GM23248 (cell line): ENCODE measurements around the gene TMEM131L.

ENCODE experiments used
- EZH2 ChIP-seq: fragments of 200-600 bp; sonication (generic); IDR thresholded peaks from 2 replicates; pipeline ENCODE4 v1.6.1; 2018; ENCODE audit warnings: antibody characterized with exemption, mild to moderate bottlenecking; ENCODE audit not compliant: insufficient read depth, poor library complexity, severe bottlenecking
- EZH2phosphoT487 ChIP-seq: fragments of 200-600 bp; sonication (generic); IDR thresholded peaks from 2 replicates; pipeline ENCODE4 v1.6.1; 2018; ENCODE audit warnings: antibody characterized with exemption, moderate library complexity, mild to moderate bottlenecking, low read depth; ENCODE audit not compliant: insufficient read depth

- no peak for TF ChIP-seq EZH2
- no peak for TF ChIP-seq EZH2phosphoT487
These were observed 61.5 kb downstream of the TMEM131L start for GRCh38 chr4:153527690-153528089.
